Neural cell (in vitro differentiated cells): ENCODE measurements around the gene ABCB6. TPM values are rescaled to one million over a fixed set of nuclear protein-coding genes. Genes with fewer than 3 reads are reported as not detected.

ENCODE experiments used
- H2AFZ ChIP-seq: fragments of 200-600, 300-800 bp; sonication (generic), shearing (Covaris generic); 2 replicates; pipeline ENCODE4 v1.6.0; 2014; ENCODE audit warnings: low read depth, mild to moderate bottlenecking, antibody characterized with exemption, low read length, moderate library complexity
- H3F3A ChIP-seq: fragments of 200-600 bp; shearing (Covaris generic); 2 replicates; pipeline ENCODE4 v1.6.1; 2016; ENCODE audit warnings: mild to moderate bottlenecking, moderate library complexity, mixed read lengths, antibody characterized with exemption, low read length; ENCODE audit not compliant: insufficient read depth, poor library complexity, severe bottlenecking
- H3K27ac ChIP-seq: fragments of 200-600, 300-800 bp; sonication (generic), shearing (Covaris generic); 2 replicates; pipeline ENCODE4 v1.5.1; 2014; ENCODE audit warnings: mild to moderate bottlenecking, low read length, moderate library complexity
- H3K27me3 ChIP-seq: fragments of 300-800, 200-600 bp; sonication (generic), shearing (Covaris generic); 2 replicates; pipeline ENCODE4 v1.6.0; 2014; ENCODE audit warnings: mild to moderate bottlenecking, low read depth, low read length, moderate library complexity; ENCODE audit not compliant: insufficient read depth
- H3K36me3 ChIP-seq: fragments of 300-800, 200-600 bp; sonication (generic), shearing (Covaris generic); 2 replicates; pipeline ENCODE4 v1.5.1; 2014; ENCODE audit warnings: mild to moderate bottlenecking, antibody characterized with exemption, low read length, moderate library complexity; ENCODE audit not compliant: insufficient read depth
- H3K4me2 ChIP-seq: fragments of 300-800, 200-600 bp; sonication (generic), shearing (Covaris generic); 2 replicates; pipeline ENCODE4 v1.6.0; 2014; ENCODE audit warnings: mild to moderate bottlenecking, low read length
- H3K4me3 ChIP-seq: fragments of 300-800, 200-600 bp; sonication (generic), shearing (Covaris generic); 2 replicates; pipeline ENCODE4 v1.5.1; 2014; ENCODE audit warnings: mild to moderate bottlenecking, low read length, moderate library complexity
- H3K79me2 ChIP-seq: fragments of 200-600 bp; shearing (Covaris generic); replicated peaks from 2 replicates; pipeline ENCODE4 v1.6.0; 2014; ENCODE audit warnings: mild to moderate bottlenecking, low read length, moderate library complexity; ENCODE audit not compliant: insufficient read depth
- H3K9ac ChIP-seq: fragments of 300-800, 200-600 bp; sonication (generic), shearing (Covaris generic); 2 replicates; pipeline ENCODE4 v1.6.1; 2016; ENCODE audit warnings: mild to moderate bottlenecking, low read length, mixed read lengths
- H3K9me2 ChIP-seq: fragments of 200-600 bp; shearing (Covaris generic); 2 replicates; pipeline ENCODE4 v1.6.1; 2016; ENCODE audit warnings: mild to moderate bottlenecking, low read length, mixed read lengths; ENCODE audit not compliant: insufficient read depth
- H3K9me3 ChIP-seq: fragments of 200-600, 300-800 bp; sonication (generic), shearing (Covaris generic); 2 replicates; pipeline ENCODE4 v1.6.1; 2016; ENCODE audit warnings: mild to moderate bottlenecking, mixed run types, low read length, moderate library complexity, mixed read lengths
- H4K20me1 ChIP-seq: fragments of 200-600 bp; shearing (Covaris generic); 2 replicates; pipeline ENCODE4 v1.6.1; 2016; ENCODE audit warnings: mild to moderate bottlenecking, mixed run types; ENCODE audit not compliant: insufficient read depth
- CTCF ChIP-seq: fragments of 450-650 bp; IDR thresholded peaks from 2 replicates; pipeline ENCODE4 v1.5.1; 2014; ENCODE audit warnings: antibody characterized with exemption, mild to moderate bottlenecking, moderate library complexity; ENCODE audit not compliant: poor library complexity, severe bottlenecking
- EP300 ChIP-seq: fragments of 450-650 bp; conservative IDR thresholded peaks from 2 replicates; pipeline ENCODE4 v1.6.1; 2014; ENCODE audit warnings: antibody characterized with exemption, mild to moderate bottlenecking, moderate library complexity; ENCODE audit not compliant: poor library complexity, severe bottlenecking
- EZH2 ChIP-seq: fragments of 200-600, 300-800 bp; shearing (Covaris generic), sonication (generic); IDR thresholded peaks from 2 replicates; pipeline ENCODE4 v1.6.1; 2014; ENCODE audit warnings: antibody characterized with exemption, low read length, borderline replicate concordance, mild to moderate bottlenecking; ENCODE audit not compliant: insufficient read depth, poor library complexity, severe bottlenecking
- MXI1 ChIP-seq: fragments of 450-650 bp; conservative IDR thresholded peaks from 2 replicates; pipeline ENCODE4 v1.6.1; 2014; ENCODE audit warnings: antibody characterized with exemption, mild to moderate bottlenecking; ENCODE audit not compliant: poor library complexity, severe bottlenecking
- POLR2AphosphoS5 ChIP-seq: IDR thresholded peaks from 2 replicates; pipeline ENCODE4 v1.6.1; 2012
- RAD21 ChIP-seq: fragments of 450-650 bp; conservative IDR thresholded peaks from 2 replicates; pipeline ENCODE4 v1.6.1; 2014; ENCODE audit warnings: antibody characterized with exemption, mild to moderate bottlenecking, moderate library complexity
- REST ChIP-seq: IDR thresholded peaks from 2 replicates; pipeline ENCODE4 v1.6.1; 2012; ENCODE audit warnings: borderline replicate concordance
- SMC3 ChIP-seq: fragments of 450-650 bp; conservative IDR thresholded peaks from 2 replicates; pipeline ENCODE4 v1.6.1; 2014; ENCODE audit warnings: antibody characterized with exemption, mild to moderate bottlenecking, moderate library complexity; ENCODE audit not compliant: poor library complexity
- TAF1 ChIP-seq: IDR thresholded peaks from 2 replicates; pipeline ENCODE4 v1.6.1; 2012; ENCODE audit warnings: low read depth
- polyA plus RNA-seq: library from polyadenylated mRNA; depleted of rRNA; stranded (reverse); fragments of >200 nt; gene quantifications from 2 replicates; pipeline ENCODE4 v1.2.3, GENCODE V29; 2014

Gene ABCB6
- polyA plus RNA-seq, 1 donor from 2014 or later, result 28.1 TPM

- H3K79me2 ChIP-seq, result peaks cover 17% of the 10 kb centered on the region
- no peaks in the 10 kb centered on the region for H3K27me3 ChIP-seq
- no peaks in the 10 kb centered on the region for H3K9me2 ChIP-seq
- H3K4me2 ChIP-seq, result peak overlapping the region; percentile 95
- H2AFZ ChIP-seq, result peak overlapping the region; percentile 41
- peak overlapping the region; percentile 93 for H3K9ac ChIP-seq
- H3K4me3 ChIP-seq, result peak overlapping the region; percentile 78
- peaks cover 6% of the 10 kb centered on the region for H3F3A ChIP-seq
- H3K27ac ChIP-seq, result peak overlapping the region; percentile 96
- H4K20me1 ChIP-seq, result no peaks in the 10 kb centered on the region
- no peaks in the 10 kb centered on the region for H3K36me3 ChIP-seq
- no peaks in the 10 kb centered on the region for H3K9me3 ChIP-seq
- no peak for TF ChIP-seq SMC3
- no peak for TF ChIP-seq EZH2
- TF ChIP-seq MXI1, result no peak
- peak; percentile 48 for TF ChIP-seq TAF1
- TF ChIP-seq RAD21, result no peak
- no peak for TF ChIP-seq POLR2AphosphoS5
- no peak for TF ChIP-seq REST
These were observed 10.2 kb upstream of the ABCB6 start for GRCh38 chr2:219228911-219229304.

GRCh38 chr2:219228041-219228910 is 9.5 kb upstream of the ABCB6 start:
- H3K27me3 ChIP-seq, result no peaks in the 10 kb centered on the region
- peak overlapping the region; percentile 95 for H3K4me2 ChIP-seq
- H4K20me1 ChIP-seq, result no peaks in the 10 kb centered on the region
- peaks cover 6% of the 10 kb centered on the region for H3F3A ChIP-seq
- H3K36me3 ChIP-seq, result no peaks in the 10 kb centered on the region
- no peaks in the 10 kb centered on the region for H3K9me2 ChIP-seq
- no peak for TF ChIP-seq TAF1
- no peak for TF ChIP-seq REST
- no peak for TF ChIP-seq POLR2AphosphoS5
- no peak for TF ChIP-seq CTCF
- TF ChIP-seq SMC3, result no peak
- no peak for TF ChIP-seq MXI1
- TF ChIP-seq EZH2, result no peak
- no peak for TF ChIP-seq EP300
- TF ChIP-seq RAD21, result no peak
- H2AFZ ChIP-seq, result peak overlapping the region; percentile 41
- H3K9ac ChIP-seq, result peak overlapping the region; percentile 93
- peak overlapping the region; percentile 96 for H3K27ac ChIP-seq
- H3K4me3 ChIP-seq, result peak overlapping the region; percentile 78
- H3K9me3 ChIP-seq, result no peaks in the 10 kb centered on the region
- H3K79me2 ChIP-seq, result peaks cover 17% of the 10 kb centered on the region
